IMR-90 (cell line): Measurements from ENCODE around the gene TGFB1.
"Not testable (repeated sequence)": the region's sequence is repeated elsewhere in the genome, so short reads cannot be mapped to it uniquely, and the experiment has no call there.

ENCODE experiments used
- BHLHE40 ChIP-seq: fragments of 150-350 bp; IDR thresholded peaks from 2 replicates; pipeline ENCODE4 v1.6.1; 2016; ENCODE audit warnings: mild to moderate bottlenecking, low read depth, low read length
- CEBPB ChIP-seq: IDR thresholded peaks from 2 replicates; pipeline ENCODE4 v1.6.1; 2012; ENCODE audit warnings: low read depth, low read length, improper control_type of control experiment
- CHD1 ChIP-seq: IDR thresholded peaks from 2 replicates; pipeline ENCODE4 v1.6.1; 2012; ENCODE audit warnings: low read depth, low read length, improper control_type of control experiment
- FOS ChIP-seq: fragments of 150-350 bp; IDR thresholded peaks from 2 replicates; pipeline ENCODE4 v1.6.1; 2016; ENCODE audit warnings: low read depth, low read length
- MAFK ChIP-seq: IDR thresholded peaks from 2 replicates; pipeline ENCODE4 v1.6.1; 2012; ENCODE audit warnings: low read depth, low read length, improper control_type of control experiment
- MXI1 ChIP-seq: IDR thresholded peaks from 2 replicates; pipeline ENCODE4 v1.6.1; 2012; ENCODE audit warnings: low read depth, mild to moderate bottlenecking, low read length, moderate library complexity, borderline replicate concordance
- POLR2A ChIP-seq: IDR thresholded peaks from 2 replicates; pipeline ENCODE4 v1.6.1; 2012; ENCODE audit warnings: mild to moderate bottlenecking, low read depth, low read length
- RAD21 ChIP-seq: IDR thresholded peaks from 2 replicates; pipeline ENCODE4 v1.6.1; 2012; ENCODE audit warnings: low read length, improper control_type of control experiment
- RCOR1 ChIP-seq: IDR thresholded peaks from 2 replicates; pipeline ENCODE4 v1.6.1; 2012; ENCODE audit warnings: mild to moderate bottlenecking, low read length, improper control_type of control experiment; ENCODE audit not compliant: insufficient replicate concordance
- RFX5 ChIP-seq: IDR thresholded peaks from 2 replicates; pipeline ENCODE4 v1.8.0; 2012; ENCODE audit warnings: low read depth, mild to moderate bottlenecking, low read length, moderate library complexity
- SMC3 ChIP-seq: fragments of 150-350 bp; IDR thresholded peaks from 2 replicates; pipeline ENCODE4 v1.6.1; 2016; ENCODE audit warnings: low read depth, mild to moderate bottlenecking, antibody characterized with exemption, low read length, moderate library complexity
- TF ChIP-seq, protein P1 (sequence below): conservative IDR thresholded peaks from 2 replicates; pipeline ENCODE4 v1.5.1; 2012; ENCODE audit warnings: mild to moderate bottlenecking, low read depth, low read length, improper control_type of control experiment
- TF ChIP-seq, protein P2 (sequence below): fragments of 150-350 bp; IDR thresholded peaks from 2 replicates; pipeline ENCODE4 v1.6.1; 2017; ENCODE audit warnings: mild to moderate bottlenecking, antibody characterized with exemption, low read length, low read depth
- TF ChIP-seq, protein P3 (sequence below): fragments of 150-350 bp; IDR thresholded peaks from 2 replicates; pipeline ENCODE4 v1.6.1; 2016; ENCODE audit warnings: low read depth, mild to moderate bottlenecking, low read length, moderate library complexity, borderline replicate concordance

DNA sequence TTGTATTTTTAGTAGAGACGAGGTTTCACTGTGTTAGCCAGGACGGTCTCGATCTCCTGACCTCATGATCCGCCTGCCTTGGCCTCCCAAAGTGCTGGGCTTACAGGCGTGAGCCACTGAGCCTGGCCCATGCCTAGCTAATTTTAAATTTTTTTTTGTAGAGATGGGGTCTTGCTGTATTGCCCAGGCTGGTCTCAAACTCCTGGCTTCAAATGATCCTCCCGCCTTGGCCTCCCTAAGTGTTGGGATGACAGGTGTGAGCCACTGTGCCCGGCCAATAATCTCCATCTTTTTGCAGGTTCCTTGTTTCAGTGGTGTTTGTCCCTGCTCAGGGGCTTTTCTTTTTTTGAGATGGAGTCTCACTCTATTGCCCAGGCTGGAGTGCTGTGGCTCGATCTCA, 27.8 kb upstream of the TGFB1 start:
- not testable (repeated sequence) for TF ChIP-seq RFX5, POLR2A, SMC3, RCOR1, FOS, CHD1, MXI1, MAFK, CEBPB, BHLHE40, RAD21
- TF ChIP-seq, protein P1, sequence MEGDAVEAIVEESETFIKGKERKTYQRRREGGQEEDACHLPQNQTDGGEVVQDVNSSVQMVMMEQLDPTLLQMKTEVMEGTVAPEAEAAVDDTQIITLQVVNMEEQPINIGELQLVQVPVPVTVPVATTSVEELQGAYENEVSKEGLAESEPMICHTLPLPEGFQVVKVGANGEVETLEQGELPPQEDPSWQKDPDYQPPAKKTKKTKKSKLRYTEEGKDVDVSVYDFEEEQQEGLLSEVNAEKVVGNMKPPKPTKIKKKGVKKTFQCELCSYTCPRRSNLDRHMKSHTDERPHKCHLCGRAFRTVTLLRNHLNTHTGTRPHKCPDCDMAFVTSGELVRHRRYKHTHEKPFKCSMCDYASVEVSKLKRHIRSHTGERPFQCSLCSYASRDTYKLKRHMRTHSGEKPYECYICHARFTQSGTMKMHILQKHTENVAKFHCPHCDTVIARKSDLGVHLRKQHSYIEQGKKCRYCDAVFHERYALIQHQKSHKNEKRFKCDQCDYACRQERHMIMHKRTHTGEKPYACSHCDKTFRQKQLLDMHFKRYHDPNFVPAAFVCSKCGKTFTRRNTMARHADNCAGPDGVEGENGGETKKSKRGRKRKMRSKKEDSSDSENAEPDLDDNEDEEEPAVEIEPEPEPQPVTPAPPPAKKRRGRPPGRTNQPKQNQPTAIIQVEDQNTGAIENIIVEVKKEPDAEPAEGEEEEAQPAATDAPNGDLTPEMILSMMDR, result not testable (repeated sequence)
- TF ChIP-seq, protein P2, sequence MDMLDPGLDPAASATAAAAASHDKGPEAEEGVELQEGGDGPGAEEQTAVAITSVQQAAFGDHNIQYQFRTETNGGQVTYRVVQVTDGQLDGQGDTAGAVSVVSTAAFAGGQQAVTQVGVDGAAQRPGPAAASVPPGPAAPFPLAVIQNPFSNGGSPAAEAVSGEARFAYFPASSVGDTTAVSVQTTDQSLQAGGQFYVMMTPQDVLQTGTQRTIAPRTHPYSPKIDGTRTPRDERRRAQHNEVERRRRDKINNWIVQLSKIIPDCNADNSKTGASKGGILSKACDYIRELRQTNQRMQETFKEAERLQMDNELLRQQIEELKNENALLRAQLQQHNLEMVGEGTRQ, result not testable (repeated sequence)
- TF ChIP-seq, protein P3, sequence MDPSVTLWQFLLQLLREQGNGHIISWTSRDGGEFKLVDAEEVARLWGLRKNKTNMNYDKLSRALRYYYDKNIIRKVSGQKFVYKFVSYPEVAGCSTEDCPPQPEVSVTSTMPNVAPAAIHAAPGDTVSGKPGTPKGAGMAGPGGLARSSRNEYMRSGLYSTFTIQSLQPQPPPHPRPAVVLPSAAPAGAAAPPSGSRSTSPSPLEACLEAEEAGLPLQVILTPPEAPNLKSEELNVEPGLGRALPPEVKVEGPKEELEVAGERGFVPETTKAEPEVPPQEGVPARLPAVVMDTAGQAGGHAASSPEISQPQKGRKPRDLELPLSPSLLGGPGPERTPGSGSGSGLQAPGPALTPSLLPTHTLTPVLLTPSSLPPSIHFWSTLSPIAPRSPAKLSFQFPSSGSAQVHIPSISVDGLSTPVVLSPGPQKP, result not testable (repeated sequence)
